ENCODE results near the gene TNN.
A peak's percentile ranks its signal among the peaks of the same experiment; 100 is the strongest.

Gene TNN

GRCh38 chr1:175138579-175138978 lies 70.9 kb downstream of the TNN start:
- Mint-ChIP-seq H3K4me3 (no peak overlapping the region), H3K27me3 (peaks cover 55% of the 10 kb centered on the region)

GRCh38 chr1:175145899-175146528 lies 78.4 kb downstream of the TNN start:
- ATAC-seq (replicated peaks; ENCODE audit: extremely low read depth, poor library complexity, severe bottlenecking) = no peak
- peaks cover 23% of the 10 kb centered on the region for H3K27me3 Mint-ChIP-seq
- no peaks in the 10 kb centered on the region for H3K9me3 Mint-ChIP-seq
- peaks cover 2% of the 10 kb centered on the region for H3K36me3 Mint-ChIP-seq (ENCODE audit: insufficient read depth)
- no peak overlapping the region for H3K4me3 Mint-ChIP-seq
- DNase-seq (ENCODE audit: low spot score in 2 of 2) = no peak
- no peaks in the 10 kb centered on the region for H3K4me1 Mint-ChIP-seq
- no peak overlapping the region for H3K27ac Mint-ChIP-seq (ENCODE audit: low read depth)

More at GRCh38 chr1:175138579-175138978, 70.9 kb downstream of the TNN start:
- DNase-seq (ENCODE audit: low spot score in 2 of 2) = no peak
- Mint-ChIP-seq H3K27ac (ENCODE audit: low read depth) (no peak overlapping the region), H3K4me1 (no peaks in the 10 kb centered on the region), H3K9me3 (no peaks in the 10 kb centered on the region), H3K36me3 (ENCODE audit: insufficient read depth) (no peaks in the 10 kb centered on the region)
- no peak for ATAC-seq (replicated peaks; ENCODE audit: extremely low read depth, poor library complexity, severe bottlenecking)

- no peak overlapping the region for H3K4me3 Mint-ChIP-seq
- H3K4me1 Mint-ChIP-seq = peaks cover 4% of the 10 kb centered on the region
- H3K27ac Mint-ChIP-seq (ENCODE audit: low read depth) = no peak overlapping the region
- DNase-seq (ENCODE audit: low spot score in 2 of 2) = peak; percentile 39 to 45
- peaks cover 2% of the 10 kb centered on the region for H3K36me3 Mint-ChIP-seq (ENCODE audit: insufficient read depth)
- no peaks in the 10 kb centered on the region for H3K9me3 Mint-ChIP-seq
- ATAC-seq (replicated peaks; ENCODE audit: extremely low read depth, poor library complexity, severe bottlenecking) = peak; percentile 84
- H3K27me3 Mint-ChIP-seq = peaks cover 29% of the 10 kb centered on the region
Observed at GRCh38 chr1:175146529-175147213, 79.0 kb downstream of the TNN start.

GRCh38 chr1:175147569-175147968 lies 79.9 kb downstream of the TNN start:
- Mint-ChIP-seq H3K27ac (ENCODE audit: low read depth) (no peak overlapping the region), H3K4me3 (no peak overlapping the region), H3K9me3 (no peaks in the 10 kb centered on the region), H3K36me3 (ENCODE audit: insufficient read depth) (peaks cover 2% of the 10 kb centered on the region), H3K4me1 (peaks cover 10% of the 10 kb centered on the region), H3K27me3 (peaks cover 38% of the 10 kb centered on the region)
- no peak for ATAC-seq (replicated peaks; ENCODE audit: extremely low read depth, poor library complexity, severe bottlenecking)
- no peak for DNase-seq (ENCODE audit: low spot score in 2 of 2)

- DNase-seq (ENCODE audit: low spot score in 2 of 2) (no peak), ATAC-seq (replicated peaks; ENCODE audit: extremely low read depth, poor library complexity, severe bottlenecking) (no peak)
- H3K4me3 Mint-ChIP-seq = no peak overlapping the region
- H3K4me1 Mint-ChIP-seq = peaks cover 10% of the 10 kb centered on the region
- H3K27ac Mint-ChIP-seq (ENCODE audit: low read depth) = no peak overlapping the region
- H3K9me3 Mint-ChIP-seq = no peaks in the 10 kb centered on the region
- H3K36me3 Mint-ChIP-seq (ENCODE audit: insufficient read depth) = peaks cover 2% of the 10 kb centered on the region
- peaks cover 43% of the 10 kb centered on the region for H3K27me3 Mint-ChIP-seq
Observed at GRCh38 chr1:175148068-175148467, 80.4 kb downstream of the TNN start.

- H3K36me3 Mint-ChIP-seq (ENCODE audit: insufficient read depth) = no peaks in the 10 kb centered on the region
- H3K27ac Mint-ChIP-seq (ENCODE audit: low read depth) = no peak overlapping the region
- DNase-seq (ENCODE audit: low spot score in 2 of 2) (no peak), ATAC-seq (replicated peaks; ENCODE audit: extremely low read depth, poor library complexity, severe bottlenecking) (no peak)
- H3K9me3 Mint-ChIP-seq = no peaks in the 10 kb centered on the region
- H3K27me3 Mint-ChIP-seq = peaks cover 43% of the 10 kb centered on the region
- H3K4me1 Mint-ChIP-seq = peaks cover 21% of the 10 kb centered on the region
- no peak overlapping the region for H3K4me3 Mint-ChIP-seq
Observed at GRCh38 chr1:175150596-175151319, 83.1 kb downstream of the TNN start.

GRCh38 chr1:175152006-175152652 lies 84.5 kb downstream of the TNN start:
- H3K4me1 Mint-ChIP-seq = peaks cover 22% of the 10 kb centered on the region
- H3K27ac Mint-ChIP-seq (ENCODE audit: low read depth) = no peak overlapping the region
- no peaks in the 10 kb centered on the region for H3K9me3 Mint-ChIP-seq
- H3K27me3 Mint-ChIP-seq = peaks cover 43% of the 10 kb centered on the region
- H3K36me3 Mint-ChIP-seq (ENCODE audit: insufficient read depth) = no peaks in the 10 kb centered on the region
- ATAC-seq (replicated peaks; ENCODE audit: extremely low read depth, poor library complexity, severe bottlenecking) (peak; percentile 46), DNase-seq (ENCODE audit: low spot score in 2 of 2) (peak; percentile 47 to 67)
- no peak overlapping the region for H3K4me3 Mint-ChIP-seq

- ATAC-seq (replicated peaks; ENCODE audit: extremely low read depth, poor library complexity, severe bottlenecking) = no peak
- H3K4me3 Mint-ChIP-seq = no peak overlapping the region
- peaks cover 22% of the 10 kb centered on the region for H3K4me1 Mint-ChIP-seq
- H3K27ac Mint-ChIP-seq (ENCODE audit: low read depth) = peak overlapping the region; percentile 9
- no peaks in the 10 kb centered on the region for H3K9me3 Mint-ChIP-seq
- peaks cover 4% of the 10 kb centered on the region for H3K36me3 Mint-ChIP-seq (ENCODE audit: insufficient read depth)
- peaks cover 43% of the 10 kb centered on the region for H3K27me3 Mint-ChIP-seq
- DNase-seq (ENCODE audit: low spot score in 2 of 2) = peak; percentile 53 to 54
Observed at GRCh38 chr1:175154629-175155472, 87.2 kb downstream of the TNN start.

- H3K27ac Mint-ChIP-seq (ENCODE audit: low read depth) = peak overlapping the region; percentile 9
- ATAC-seq (replicated peaks; ENCODE audit: extremely low read depth, poor library complexity, severe bottlenecking) = no peak
- no peak for DNase-seq (ENCODE audit: low spot score in 2 of 2)
- peaks cover 38% of the 10 kb centered on the region for H3K27me3 Mint-ChIP-seq
- peaks cover 22% of the 10 kb centered on the region for H3K4me1 Mint-ChIP-seq
- no peaks in the 10 kb centered on the region for H3K9me3 Mint-ChIP-seq
- H3K36me3 Mint-ChIP-seq (ENCODE audit: insufficient read depth) = peaks cover 9% of the 10 kb centered on the region
- H3K4me3 Mint-ChIP-seq = no peak overlapping the region
Observed at GRCh38 chr1:175155473-175155856, 87.8 kb downstream of the TNN start.

GRCh38 chr1:175155936-175156335 lies 88.3 kb downstream of the TNN start:
- H3K4me1 Mint-ChIP-seq = peaks cover 27% of the 10 kb centered on the region
- H3K9me3 Mint-ChIP-seq = no peaks in the 10 kb centered on the region
- H3K27ac Mint-ChIP-seq (ENCODE audit: low read depth) = no peak overlapping the region
- ATAC-seq (replicated peaks; ENCODE audit: extremely low read depth, poor library complexity, severe bottlenecking) = no peak
- DNase-seq (ENCODE audit: low spot score in 2 of 2) = no peak
- H3K36me3 Mint-ChIP-seq (ENCODE audit: insufficient read depth) = peaks cover 11% of the 10 kb centered on the region
- H3K27me3 Mint-ChIP-seq = peaks cover 34% of the 10 kb centered on the region
- H3K4me3 Mint-ChIP-seq = no peak overlapping the region

GRCh38 chr1:175157200-175157599 lies 89.6 kb downstream of the TNN start:
- ATAC-seq (replicated peaks; ENCODE audit: extremely low read depth, poor library complexity, severe bottlenecking) = no peak
- Mint-ChIP-seq H3K4me3 (no peak overlapping the region), H3K27me3 (peaks cover 21% of the 10 kb centered on the region), H3K4me1 (peaks cover 21% of the 10 kb centered on the region), H3K27ac (ENCODE audit: low read depth) (no peak overlapping the region), H3K36me3 (ENCODE audit: insufficient read depth) (peaks cover 11% of the 10 kb centered on the region), H3K9me3 (no peaks in the 10 kb centered on the region)
- no peak for DNase-seq (ENCODE audit: low spot score in 2 of 2)

GRCh38 chr1:175158170-175158591 lies 90.5 kb downstream of the TNN start:
- DNase-seq (ENCODE audit: low spot score in 2 of 2) (no peak), ATAC-seq (replicated peaks; ENCODE audit: extremely low read depth, poor library complexity, severe bottlenecking) (no peak)
- no peak overlapping the region for H3K4me3 Mint-ChIP-seq
- no peak overlapping the region for H3K27ac Mint-ChIP-seq (ENCODE audit: low read depth)
- H3K4me1 Mint-ChIP-seq = peaks cover 19% of the 10 kb centered on the region
- H3K27me3 Mint-ChIP-seq = peaks cover 11% of the 10 kb centered on the region
- H3K36me3 Mint-ChIP-seq (ENCODE audit: insufficient read depth) = peaks cover 11% of the 10 kb centered on the region
- no peaks in the 10 kb centered on the region for H3K9me3 Mint-ChIP-seq
